HG03064 (cell line): ENCODE results near the gene FAM156A.
"Not testable (repeated sequence)": the region's sequence is repeated elsewhere in the genome, so short reads cannot be mapped to it uniquely, and the experiment has no call there.

Experiments used
- ATAC-seq: cut with Tn5 transposase; IDR thresholded peaks from one replicate; pipeline ENCODE4 v1.9.1; 2021; ENCODE audit warnings: low read depth; ENCODE audit not compliant: unreplicated experiment

Gene FAM156A, protein sequence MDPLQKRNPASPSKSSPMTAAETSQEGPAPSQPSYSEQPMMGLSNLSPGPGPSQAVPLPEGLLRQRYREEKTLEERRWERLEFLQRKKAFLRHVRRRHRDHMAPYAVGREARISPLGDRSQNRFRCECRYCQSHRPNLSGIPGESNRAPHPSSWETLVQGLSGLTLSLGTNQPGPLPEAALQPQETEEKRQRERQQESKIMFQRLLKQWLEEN

DNA sequence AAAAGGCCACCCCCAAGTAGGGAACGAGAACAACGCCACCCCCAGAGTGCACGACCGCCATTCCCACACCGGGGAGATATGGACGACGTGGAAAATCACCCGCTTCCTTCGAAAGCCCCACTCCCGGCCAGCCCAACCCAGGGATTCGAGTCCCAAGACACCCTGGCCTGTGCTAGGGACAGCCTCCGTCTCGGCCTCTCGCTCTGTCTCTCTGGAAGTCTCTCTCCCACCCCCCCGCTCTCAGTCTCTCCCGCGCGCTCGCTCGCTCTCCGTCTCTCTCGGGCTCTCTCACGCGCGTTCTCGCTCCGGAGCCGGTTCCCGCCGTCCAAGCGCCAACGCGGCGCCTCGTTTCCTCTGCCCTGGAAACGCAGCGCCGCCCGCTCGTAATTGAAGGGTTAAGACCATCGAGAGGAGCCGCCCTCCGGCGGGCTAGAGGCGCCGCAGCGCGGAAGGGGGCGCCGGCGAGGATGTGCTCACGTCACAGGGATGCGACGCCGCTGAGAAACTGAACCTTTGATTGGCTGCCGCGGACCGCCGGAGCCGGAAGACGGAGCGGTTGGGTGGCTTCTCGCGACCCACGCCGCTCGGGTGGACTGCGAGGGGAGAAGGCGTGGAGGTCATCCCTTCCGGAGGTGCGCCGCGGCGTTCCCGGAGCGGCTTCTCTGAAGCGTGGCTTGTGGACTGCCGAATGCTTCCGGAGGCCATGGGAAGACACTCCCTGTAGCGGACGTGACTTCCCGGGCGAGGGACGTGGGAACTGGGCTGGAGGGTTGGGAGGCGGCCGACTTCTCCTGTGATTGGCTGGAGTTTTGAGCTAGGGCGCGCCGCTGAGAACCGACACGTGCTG lies at the start of gene FAM156A:
FAM156A (minus strand) TSS at position 406 of the 847 bp plus-strand sequence. CDS start 9,930 bp downstream, outside the sequence.
- ATAC-seq = peak; percentile 80

DNA sequence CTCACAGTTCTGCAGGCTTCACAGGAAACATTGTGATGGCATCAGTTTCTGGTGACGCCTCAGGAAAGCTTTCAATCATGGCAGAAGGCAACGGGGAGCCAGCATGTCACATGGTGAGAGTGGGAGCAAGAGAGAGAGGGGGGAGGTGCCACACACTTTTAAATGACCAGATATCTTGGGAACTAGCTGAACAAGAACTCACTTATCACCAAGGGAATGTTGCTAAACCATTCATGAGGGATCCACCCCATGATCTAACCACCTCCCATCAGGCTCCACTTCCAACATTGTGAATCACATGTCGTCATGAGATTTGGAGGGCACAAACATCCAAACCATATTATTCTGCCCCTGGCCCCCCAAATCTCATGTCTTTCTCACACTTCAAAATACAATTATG lies 47.0 kb upstream of the FAM156A start:
- no peak for ATAC-seq

DNA sequence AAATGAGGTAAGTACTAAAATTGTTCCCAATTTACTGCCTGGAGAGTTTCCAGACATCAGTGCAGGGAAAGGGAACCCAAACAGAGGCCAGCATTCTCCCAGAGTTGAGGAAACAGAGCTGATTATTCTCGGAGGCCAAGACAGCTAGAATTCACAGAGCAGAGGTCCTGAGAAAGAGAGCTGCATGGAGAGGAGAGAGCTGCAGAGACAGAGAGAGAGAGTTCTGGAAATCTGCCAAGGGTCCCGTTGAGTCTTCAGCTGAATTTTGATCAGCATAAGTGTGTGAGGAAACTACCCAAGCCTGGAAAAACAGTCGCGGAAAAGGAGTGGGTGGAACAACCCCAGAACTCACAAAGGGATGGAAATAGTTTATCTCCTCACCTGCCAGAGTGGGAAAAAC lies 46.5 kb upstream of the FAM156A start:
- ATAC-seq = no peak

- ATAC-seq = no peak
Measured at GRCh38 chrX:53004038-53004437, 45.7 kb upstream of the FAM156A start.

DNA sequence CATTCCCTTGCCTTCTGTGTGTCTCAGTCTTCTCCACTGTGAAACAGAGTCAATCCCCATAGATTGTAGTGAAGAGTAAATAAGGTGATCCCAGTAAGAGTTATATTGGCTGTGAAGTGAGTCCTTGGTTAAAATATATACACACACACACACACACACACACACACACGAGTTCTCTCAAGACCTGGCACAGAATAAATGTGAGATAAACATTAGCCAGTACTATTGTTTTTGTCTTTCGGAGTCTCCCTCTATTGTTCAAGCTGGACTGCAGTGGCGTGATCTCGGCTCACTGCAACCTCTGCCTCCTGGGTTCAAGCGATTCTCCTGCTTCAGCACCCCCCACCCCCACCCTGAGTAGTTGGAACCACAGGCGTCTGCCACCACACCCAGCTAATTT lies 44.8 kb upstream of the FAM156A start:
- no peak for ATAC-seq

- ATAC-seq = no peak
Measured at GRCh38 chrX:53001958-53002357, 43.6 kb upstream of the FAM156A start.

DNA sequence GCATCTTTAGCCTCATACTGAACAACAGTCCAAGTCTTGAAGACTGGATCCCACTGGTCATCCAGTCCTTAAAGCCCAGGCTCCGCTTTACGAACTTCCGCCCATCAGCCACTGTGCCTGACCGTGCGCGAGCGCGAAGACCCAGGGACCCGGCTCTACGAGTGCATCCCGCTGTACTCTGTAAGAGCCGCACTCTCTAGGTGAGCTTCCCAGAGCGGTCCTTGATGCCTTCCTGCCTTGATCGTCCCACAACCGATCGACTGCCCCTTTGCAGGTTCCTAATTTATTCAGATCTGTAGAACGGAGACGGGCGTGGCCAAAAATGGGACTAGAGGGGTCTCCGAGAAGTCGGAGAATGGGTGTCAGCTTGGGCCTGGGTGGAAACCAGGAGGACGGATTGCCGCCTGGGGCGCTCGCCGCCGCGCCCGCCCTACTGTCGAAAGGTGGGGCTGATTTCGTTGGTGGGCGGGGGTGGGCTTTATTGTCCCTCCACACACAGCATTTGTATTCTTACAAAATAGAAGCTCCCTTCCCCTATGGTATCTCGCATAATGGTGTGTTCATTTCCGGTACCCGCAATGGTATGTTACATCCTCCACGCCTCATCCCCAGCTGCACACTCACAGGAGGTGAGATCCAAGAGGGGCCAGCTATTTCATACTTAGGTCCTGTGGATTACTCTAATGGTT lies 42.3 kb upstream of the FAM156A start:
- ATAC-seq = no peak

- no peak for ATAC-seq
Measured at GRCh38 chrX:52995987-52996331, 37.6 kb upstream of the FAM156A start.

DNA sequence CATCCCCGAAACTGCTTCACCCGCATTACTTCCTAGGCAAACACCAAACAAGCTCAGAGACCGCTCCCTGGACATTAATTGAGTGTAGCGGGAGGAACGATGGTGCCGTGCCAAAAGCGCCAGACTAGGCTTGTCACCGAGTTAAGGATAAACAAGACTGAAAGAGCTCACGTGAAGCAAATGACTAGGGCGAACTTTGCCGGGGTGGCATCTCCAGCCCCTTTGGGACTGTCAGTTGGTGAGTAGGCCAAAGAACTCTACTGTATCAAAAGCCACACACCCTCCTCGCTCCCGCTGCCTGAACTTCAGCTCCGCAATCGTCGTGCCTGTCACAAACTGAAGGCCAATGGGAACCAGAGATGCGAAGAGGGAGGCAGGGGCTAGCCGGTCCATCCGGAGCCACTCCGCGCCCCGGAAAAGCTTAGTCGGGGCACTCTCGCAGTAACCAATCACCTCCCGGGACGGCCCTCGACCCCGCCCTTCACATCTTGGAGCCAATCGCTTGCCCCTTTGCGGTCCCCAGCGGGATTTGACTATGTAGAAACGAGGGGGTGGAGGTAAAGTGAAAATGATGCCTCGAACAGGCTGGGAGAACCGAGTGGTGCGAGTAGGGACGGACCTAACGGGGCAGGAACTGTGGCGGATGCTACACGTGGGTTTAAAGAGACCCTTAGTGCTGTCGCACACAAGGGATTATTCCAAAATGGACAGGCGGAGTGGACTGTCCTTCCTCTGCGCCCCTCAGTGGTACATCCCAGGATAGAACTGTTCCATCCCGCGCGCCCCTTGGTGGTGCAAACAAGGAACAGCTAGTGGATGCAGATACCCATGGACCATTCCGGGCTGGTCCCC lies 37.0 kb upstream of the FAM156A start:
- ATAC-seq = peak; percentile 95

GRCh38 chrX:52990848-52991247 lies 32.5 kb upstream of the FAM156A start:
- ATAC-seq = no peak

DNA sequence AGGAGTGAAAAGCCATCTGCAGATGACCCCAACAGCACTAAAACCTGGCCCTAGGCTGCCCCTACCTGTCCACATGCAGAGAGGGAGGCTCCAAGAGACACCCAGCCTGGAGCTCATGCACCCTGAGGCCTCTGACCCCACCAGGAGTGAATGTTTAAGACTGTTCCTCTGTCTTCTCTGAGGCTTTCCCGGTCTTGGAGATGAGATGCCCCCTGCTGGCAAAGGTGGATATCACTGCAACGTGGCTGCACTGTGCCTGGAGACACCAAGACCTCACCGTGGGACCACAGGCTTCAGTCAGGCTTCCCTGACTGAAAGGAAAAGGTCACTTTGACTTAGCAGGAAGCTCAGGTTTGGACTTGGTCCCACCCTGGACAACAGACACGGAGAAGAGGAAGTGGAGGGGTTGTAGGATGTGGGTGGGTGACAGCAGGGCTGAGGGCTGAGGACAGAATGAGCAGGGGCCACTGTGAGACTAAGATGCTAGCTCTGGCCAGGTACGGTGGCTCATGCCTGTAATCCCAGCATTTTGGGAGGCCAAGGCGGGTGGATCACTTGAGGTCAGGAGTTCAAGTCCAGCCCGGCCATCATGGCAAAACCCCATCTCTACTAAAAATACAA lies 31.8 kb upstream of the FAM156A start:
- ATAC-seq = peak; percentile 77

DNA sequence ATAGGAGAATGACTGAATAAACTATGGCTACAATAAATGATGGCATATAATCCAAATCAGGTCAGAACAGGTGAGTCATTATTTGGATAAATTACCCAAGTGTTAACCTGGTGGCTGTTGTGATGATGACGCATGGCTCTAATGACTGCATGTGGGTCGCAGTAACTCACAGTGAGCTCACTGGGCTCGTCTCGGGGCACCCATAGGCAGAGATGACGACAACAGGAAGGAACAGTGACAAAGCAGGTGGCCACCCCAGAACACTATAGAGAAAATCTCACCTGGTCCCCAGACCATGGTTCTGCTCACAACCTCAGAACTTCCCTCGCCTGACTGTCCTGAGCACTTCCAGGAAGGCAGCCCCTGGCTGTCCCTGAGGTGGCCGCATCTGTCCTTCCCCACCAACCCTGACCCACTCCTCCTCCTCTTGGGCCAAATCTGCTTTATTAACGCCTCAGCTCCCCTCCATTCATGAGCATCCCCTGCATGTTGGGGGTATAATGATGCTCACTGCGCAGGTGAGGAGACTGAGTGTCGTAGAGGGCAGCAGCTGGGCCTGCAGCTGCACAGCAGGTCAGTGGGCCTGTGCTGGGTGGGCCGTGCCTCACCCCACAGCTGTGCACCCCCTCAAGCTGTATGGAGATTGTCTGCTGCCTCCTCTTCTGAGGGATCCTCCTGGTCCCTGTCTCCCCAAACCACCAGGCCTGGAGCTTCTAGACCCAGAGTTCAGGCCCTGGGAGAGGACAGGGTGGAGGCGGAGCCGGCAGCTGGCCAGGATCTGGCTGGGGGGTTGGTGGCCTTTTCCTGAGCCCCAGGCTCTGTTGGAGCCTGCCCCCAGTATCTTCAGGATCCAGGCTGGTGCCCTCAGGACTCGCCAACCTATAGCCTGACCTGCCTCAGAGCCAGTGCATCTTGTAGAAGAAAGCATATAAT lies 30.9 kb upstream of the FAM156A start:
- ATAC-seq = no peak

GRCh38 chrX:52983321-52984000 lies 25.1 kb upstream of the FAM156A start:
- ATAC-seq = no peak

DNA sequence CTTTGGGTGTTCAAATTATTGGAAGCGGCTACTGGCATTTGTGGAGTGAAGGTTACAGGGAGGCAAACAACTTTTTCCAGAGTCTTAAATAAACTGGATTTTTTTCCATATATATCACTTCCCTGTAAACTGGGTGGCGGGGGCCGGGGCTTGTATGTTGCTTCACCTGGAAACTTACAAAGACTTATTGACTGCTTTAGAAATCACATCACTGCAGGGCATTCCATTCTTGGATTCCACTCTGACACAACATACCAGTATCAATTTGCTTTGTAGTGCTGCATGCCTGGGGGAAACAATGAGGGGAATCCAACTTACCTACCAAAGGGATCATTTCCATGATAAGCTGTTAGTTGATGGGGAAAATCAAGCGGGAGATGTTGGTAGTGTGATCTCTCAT lies 21.7 kb upstream of the FAM156A start:
- no peak for ATAC-seq

GRCh38 chrX:52979568-52979967 lies 21.2 kb upstream of the FAM156A start:
- ATAC-seq = no peak

- ATAC-seq = no peak
Measured at GRCh38 chrX:52977953-52978352, 19.6 kb upstream of the FAM156A start.

- not testable (repeated sequence) for ATAC-seq
Measured at GRCh38 chrX:52975576-52975975, 17.3 kb upstream of the FAM156A start.

GRCh38 chrX:52974336-52974992 lies 16.1 kb upstream of the FAM156A start:
- ATAC-seq = not testable (repeated sequence)
